Activated T-cell treated with anti-CD3 and anti-CD28 coated beads, Interleukin-2, amount 50 U/mL, for 24 hours (primary cell): Measurements from ENCODE around the gene SEMA3D.

Experiments
- DNase-seq: peaks from one replicate; pipeline ENCODE4 v3.0.0-alpha.2; 2020
- H3K27ac Mint-ChIP-seq: 2 replicates; pipeline ENCODE4 v1.8.0; 2020; ENCODE audit warnings: mild to moderate bottlenecking, mixed read lengths
- H3K27me3 Mint-ChIP-seq: 2 replicates; pipeline ENCODE4 v1.8.0; 2020; ENCODE audit warnings: mixed read lengths
- H3K36me3 Mint-ChIP-seq: 2 replicates; pipeline ENCODE4 v1.8.0; 2020; ENCODE audit warnings: low read depth, mixed read lengths
- H3K4me1 Mint-ChIP-seq: 2 replicates; pipeline ENCODE4 v1.8.0; 2020; ENCODE audit warnings: low read depth, mixed read lengths
- H3K4me3 Mint-ChIP-seq: 2 replicates; pipeline ENCODE4 v1.8.0; 2020; ENCODE audit warnings: mild to moderate bottlenecking, moderate library complexity, mixed read lengths
- H3K9me3 Mint-ChIP-seq: 2 replicates; pipeline ENCODE4 v1.8.0; 2020; ENCODE audit warnings: mixed read lengths

The SEMA3D gene

DNA sequence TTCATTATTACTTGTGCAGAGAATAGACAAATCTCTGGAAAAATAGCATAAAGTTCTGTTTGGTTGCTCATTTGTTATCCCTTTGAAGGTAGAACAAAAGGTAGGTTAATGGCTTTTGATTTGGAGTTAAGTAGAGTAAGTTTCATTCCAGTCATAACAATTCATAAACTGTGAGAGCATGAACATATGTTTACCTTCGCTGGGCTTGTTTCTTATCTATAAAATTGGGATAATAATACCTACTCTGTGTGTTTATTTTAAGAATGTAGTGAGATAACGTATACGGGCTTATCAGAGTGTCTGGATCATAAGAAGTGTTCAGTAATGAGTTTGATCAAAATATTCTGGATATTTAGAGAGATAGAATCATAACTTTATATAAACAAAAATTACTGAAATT, 155.4 kb downstream of the SEMA3D start:
- no peak for DNase-seq
- Mint-ChIP-seq H3K27ac (no peak overlapping the region), H3K4me1 (no peaks in the 10 kb centered on the region), H3K9me3 (no peaks in the 10 kb centered on the region), H3K4me3 (no peak overlapping the region), H3K36me3 (no peaks in the 10 kb centered on the region), H3K27me3 (no peaks in the 10 kb centered on the region)

- Mint-ChIP-seq H3K27ac (no peak overlapping the region), H3K9me3 (no peaks in the 10 kb centered on the region)
- no peak for DNase-seq
These were observed 156.0 kb downstream of the SEMA3D start for GRCh38 chr7:85030893-85031292.

DNA sequence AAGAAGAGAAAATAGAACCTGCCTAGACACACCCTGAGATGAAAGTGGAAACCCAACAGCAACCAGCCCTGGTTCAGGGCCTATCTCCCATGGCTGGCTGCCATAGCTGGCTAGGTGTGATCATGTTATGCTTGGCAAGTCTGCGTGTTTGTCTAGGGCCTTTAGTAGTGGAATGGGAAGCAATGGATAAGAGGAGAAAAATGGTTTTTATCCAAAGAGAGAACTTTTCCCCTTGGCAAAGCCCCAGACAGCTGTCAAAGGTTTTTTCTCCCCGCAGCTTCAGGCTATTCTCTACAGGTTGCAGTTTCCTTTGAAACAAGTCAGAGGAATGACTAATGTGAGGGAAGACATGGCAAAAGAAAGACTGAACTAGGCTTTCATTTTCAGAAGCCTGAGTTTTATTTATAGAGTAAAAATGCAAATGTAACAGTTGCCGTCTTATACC, 161.5 kb downstream of the SEMA3D start:
- Mint-ChIP-seq H3K4me1 (no peaks in the 10 kb centered on the region), H3K4me3 (no peak overlapping the region), H3K27ac (no peak overlapping the region), H3K27me3 (no peaks in the 10 kb centered on the region), H3K9me3 (no peaks in the 10 kb centered on the region), H3K36me3 (no peaks in the 10 kb centered on the region)
- no peak for DNase-seq

More at GRCh38 chr7:85030893-85031292, 156.0 kb downstream of the SEMA3D start:
- Mint-ChIP-seq H3K27me3 (no peaks in the 10 kb centered on the region), H3K36me3 (no peaks in the 10 kb centered on the region), H3K4me3 (no peak overlapping the region), H3K4me1 (no peaks in the 10 kb centered on the region)

DNA sequence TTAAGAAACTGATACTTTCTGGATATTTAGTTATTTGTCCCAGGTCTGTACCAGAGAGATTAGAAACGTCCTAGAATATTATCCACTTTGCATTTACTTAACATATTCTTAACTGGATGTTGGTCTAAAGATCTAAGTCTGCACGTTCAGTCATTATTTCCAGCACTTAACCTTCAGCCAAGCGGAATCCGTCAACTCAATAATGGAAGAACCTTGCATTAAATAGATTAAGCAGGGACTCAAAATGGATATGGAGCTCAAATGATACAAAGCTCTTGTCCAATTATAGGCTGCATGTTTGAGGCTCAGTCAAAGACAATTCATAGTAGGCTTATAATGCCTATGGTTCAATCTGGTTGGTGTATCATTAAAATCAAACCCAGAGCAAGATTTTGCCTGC, 162.9 kb downstream of the SEMA3D start:
- H3K9me3 Mint-ChIP-seq: no peaks in the 10 kb centered on the region
- H3K36me3 Mint-ChIP-seq: no peaks in the 10 kb centered on the region
- no peak for DNase-seq
- H3K27ac Mint-ChIP-seq: no peak overlapping the region
- H3K4me3 Mint-ChIP-seq: no peak overlapping the region
- no peaks in the 10 kb centered on the region for H3K27me3 Mint-ChIP-seq
- H3K4me1 Mint-ChIP-seq: no peaks in the 10 kb centered on the region

GRCh38 chr7:85023066-85023712, 163.7 kb downstream of the SEMA3D start:
- Mint-ChIP-seq H3K4me1 (no peaks in the 10 kb centered on the region), H3K36me3 (no peaks in the 10 kb centered on the region), H3K9me3 (no peaks in the 10 kb centered on the region), H3K27me3 (no peaks in the 10 kb centered on the region), H3K27ac (no peak overlapping the region), H3K4me3 (no peak overlapping the region)
- no peak for DNase-seq

GRCh38 chr7:85022064-85022697, 164.7 kb downstream of the SEMA3D start:
- no peak overlapping the region for H3K4me3 Mint-ChIP-seq
- H3K27ac Mint-ChIP-seq: no peak overlapping the region
- DNase-seq: no peak
- no peaks in the 10 kb centered on the region for H3K27me3 Mint-ChIP-seq
- no peaks in the 10 kb centered on the region for H3K4me1 Mint-ChIP-seq
- H3K36me3 Mint-ChIP-seq: no peaks in the 10 kb centered on the region
- no peaks in the 10 kb centered on the region for H3K9me3 Mint-ChIP-seq

DNA sequence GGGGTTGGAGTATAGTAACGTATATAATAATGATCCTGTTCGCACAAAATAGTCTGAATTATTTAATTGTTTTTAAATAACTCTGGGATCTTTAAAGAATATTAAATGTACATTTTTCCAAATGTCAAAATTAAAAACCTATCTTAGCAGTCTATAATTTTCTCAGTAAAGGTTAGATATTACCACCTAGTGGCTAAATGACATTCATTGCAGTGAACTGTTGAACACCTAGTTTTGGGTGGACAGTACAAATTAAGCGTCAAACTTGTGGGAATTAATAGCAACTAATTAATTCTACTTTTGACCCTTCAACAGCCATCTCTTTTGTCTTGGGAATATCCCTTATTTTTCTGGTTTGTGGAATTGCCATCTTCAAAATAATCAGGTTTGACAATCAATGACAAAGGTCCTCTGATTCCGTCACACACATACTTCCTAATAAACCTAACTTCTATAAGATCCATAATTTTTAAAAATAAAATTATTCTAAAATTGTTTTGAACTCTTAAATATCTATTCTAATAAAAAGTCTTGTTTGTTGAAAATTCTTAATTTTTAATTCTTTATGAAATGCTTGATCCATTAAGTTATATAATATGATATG, 165.7 kb downstream of the SEMA3D start:
- Mint-ChIP-seq H3K36me3 (no peaks in the 10 kb centered on the region), H3K4me3 (no peak overlapping the region), H3K27me3 (no peaks in the 10 kb centered on the region), H3K27ac (no peak overlapping the region), H3K9me3 (no peaks in the 10 kb centered on the region), H3K4me1 (no peaks in the 10 kb centered on the region)
- no peak for DNase-seq

GRCh38 chr7:85019778-85020177, 167.1 kb downstream of the SEMA3D start:
- Mint-ChIP-seq H3K9me3 (no peaks in the 10 kb centered on the region), H3K4me1 (no peaks in the 10 kb centered on the region), H3K27ac (no peak overlapping the region), H3K36me3 (no peaks in the 10 kb centered on the region), H3K4me3 (no peak overlapping the region), H3K27me3 (no peaks in the 10 kb centered on the region)
- no peak for DNase-seq

- H3K4me3 Mint-ChIP-seq: no peak overlapping the region
- no peaks in the 10 kb centered on the region for H3K27me3 Mint-ChIP-seq
- no peak overlapping the region for H3K27ac Mint-ChIP-seq
- no peaks in the 10 kb centered on the region for H3K36me3 Mint-ChIP-seq
- no peak for DNase-seq
- H3K9me3 Mint-ChIP-seq: no peaks in the 10 kb centered on the region
- H3K4me1 Mint-ChIP-seq: no peaks in the 10 kb centered on the region
These were observed 167.7 kb downstream of the SEMA3D start for GRCh38 chr7:85019176-85019575.

DNA sequence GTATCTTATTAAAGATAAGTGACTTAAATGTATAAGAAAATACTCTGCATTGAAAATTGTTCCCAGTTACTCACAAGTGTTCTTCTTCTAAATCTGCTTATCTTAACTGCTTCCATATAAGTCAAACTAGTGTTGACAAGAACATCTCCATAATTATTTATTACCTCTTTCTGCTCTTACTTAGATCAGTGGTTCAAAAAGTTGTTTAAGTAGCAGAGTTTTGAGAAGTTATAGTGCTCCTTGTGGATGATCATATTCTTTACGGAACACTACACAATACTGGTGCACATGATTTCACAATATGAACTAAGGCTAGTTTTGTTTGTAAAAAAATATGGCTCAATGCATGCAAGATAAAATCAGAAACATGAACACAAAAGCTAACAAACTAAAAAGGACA, 168.4 kb downstream of the SEMA3D start:
- no peaks in the 10 kb centered on the region for H3K27me3 Mint-ChIP-seq
- H3K36me3 Mint-ChIP-seq: no peaks in the 10 kb centered on the region
- H3K4me1 Mint-ChIP-seq: no peaks in the 10 kb centered on the region
- no peak overlapping the region for H3K4me3 Mint-ChIP-seq
- no peak for DNase-seq
- H3K9me3 Mint-ChIP-seq: no peaks in the 10 kb centered on the region
- no peak overlapping the region for H3K27ac Mint-ChIP-seq

DNA sequence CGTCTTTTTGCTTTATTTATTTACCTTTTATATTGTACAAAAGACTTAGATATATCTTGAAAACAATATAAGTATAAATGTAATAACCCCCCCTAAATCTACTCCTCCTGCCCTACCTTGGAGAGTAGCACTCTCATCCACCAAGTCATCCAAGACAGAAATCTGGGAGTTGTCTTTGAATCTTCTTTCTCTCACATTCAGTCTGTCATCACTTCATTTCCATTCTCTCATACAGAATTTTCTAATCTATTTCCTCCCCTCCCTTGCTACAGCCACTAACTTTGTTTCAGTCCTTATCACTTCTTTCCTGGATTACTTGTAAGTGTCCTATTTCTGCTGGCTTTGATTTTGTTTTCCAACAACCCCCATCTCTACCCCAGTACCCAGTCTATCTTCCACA, 170.6 kb downstream of the SEMA3D start:
- Mint-ChIP-seq H3K27ac (no peak overlapping the region), H3K36me3 (no peaks in the 10 kb centered on the region)

DNA sequence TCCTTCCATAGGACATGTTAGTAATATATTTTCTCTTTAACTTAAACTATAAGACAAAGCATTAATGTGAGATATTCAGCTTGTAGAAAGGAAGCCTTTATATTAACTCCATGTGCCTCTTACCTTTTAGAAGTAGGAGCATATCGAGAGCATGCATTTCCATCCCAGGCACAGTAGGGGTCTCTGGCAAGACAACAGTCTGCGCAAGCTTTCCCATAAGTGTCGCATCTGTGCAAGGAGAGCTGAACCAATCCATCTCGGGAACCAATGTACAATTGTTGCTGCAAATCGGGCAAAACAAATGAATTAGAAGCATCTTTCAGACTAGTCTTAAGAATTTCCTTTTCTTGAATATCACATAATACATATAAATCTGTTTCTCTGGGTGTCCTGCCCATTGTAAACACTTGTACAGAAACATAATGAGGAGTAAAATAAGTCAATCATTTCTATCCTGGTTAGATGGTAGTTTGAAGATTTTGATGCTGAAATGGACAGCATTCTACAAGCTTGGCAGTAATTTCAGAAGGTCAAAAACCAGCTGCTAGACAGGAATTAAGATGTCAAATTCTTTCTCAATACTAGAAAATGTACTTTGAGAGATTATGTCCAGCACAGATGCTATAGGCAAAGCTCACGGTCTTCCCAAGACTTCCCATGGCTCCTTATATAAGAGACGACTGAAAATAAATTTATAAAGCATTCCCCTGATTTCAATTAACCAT, 171.8 kb downstream of the SEMA3D start:
- no peaks in the 10 kb centered on the region for H3K36me3 Mint-ChIP-seq
- DNase-seq: no peak
- H3K9me3 Mint-ChIP-seq: no peaks in the 10 kb centered on the region
- no peak overlapping the region for H3K27ac Mint-ChIP-seq
- no peaks in the 10 kb centered on the region for H3K4me1 Mint-ChIP-seq
- H3K4me3 Mint-ChIP-seq: no peak overlapping the region
- H3K27me3 Mint-ChIP-seq: no peaks in the 10 kb centered on the region

More for the DNA sequence above, 170.6 kb downstream of the SEMA3D start:
- no peak for DNase-seq
- Mint-ChIP-seq H3K27me3 (no peaks in the 10 kb centered on the region), H3K9me3 (no peaks in the 10 kb centered on the region), H3K4me1 (no peaks in the 10 kb centered on the region), H3K4me3 (no peak overlapping the region)

GRCh38 chr7:85011127-85011526, 175.7 kb downstream of the SEMA3D start:
- H3K4me3 Mint-ChIP-seq: no peak overlapping the region
- DNase-seq: no peak
- H3K9me3 Mint-ChIP-seq: no peaks in the 10 kb centered on the region
- H3K27ac Mint-ChIP-seq: no peak overlapping the region
- no peaks in the 10 kb centered on the region for H3K36me3 Mint-ChIP-seq
- no peaks in the 10 kb centered on the region for H3K27me3 Mint-ChIP-seq
- H3K4me1 Mint-ChIP-seq: no peaks in the 10 kb centered on the region

- H3K4me1 Mint-ChIP-seq: no peaks in the 10 kb centered on the region
- no peaks in the 10 kb centered on the region for H3K9me3 Mint-ChIP-seq
- no peak for DNase-seq
- no peak overlapping the region for H3K4me3 Mint-ChIP-seq
- no peak overlapping the region for H3K27ac Mint-ChIP-seq
- H3K27me3 Mint-ChIP-seq: no peaks in the 10 kb centered on the region
- no peaks in the 10 kb centered on the region for H3K36me3 Mint-ChIP-seq
These were observed 176.6 kb downstream of the SEMA3D start for GRCh38 chr7:85010306-85010705.

GRCh38 chr7:85006754-85007153, 180.1 kb downstream of the SEMA3D start:
- Mint-ChIP-seq H3K27ac (no peak overlapping the region), H3K9me3 (no peaks in the 10 kb centered on the region), H3K4me1 (no peaks in the 10 kb centered on the region), H3K27me3 (no peaks in the 10 kb centered on the region), H3K4me3 (no peak overlapping the region), H3K36me3 (no peaks in the 10 kb centered on the region)
- DNase-seq: no peak
